Neural cell (in vitro differentiated cells): ENCODE data around the gene ZFP36L2. TPM values are rescaled to one million over a fixed set of nuclear protein-coding genes. Genes with fewer than 3 reads are reported as not detected.

Experiments used
- H2AFZ ChIP-seq: fragments of 200-600, 300-800 bp; sonication (generic), shearing (Covaris generic); 2 replicates; pipeline ENCODE4 v1.6.0; 2014; ENCODE audit warnings: low read depth, mild to moderate bottlenecking, antibody characterized with exemption, low read length, moderate library complexity
- H3F3A ChIP-seq: fragments of 200-600 bp; shearing (Covaris generic); 2 replicates; pipeline ENCODE4 v1.6.1; 2016; ENCODE audit warnings: mild to moderate bottlenecking, moderate library complexity, mixed read lengths, antibody characterized with exemption, low read length; ENCODE audit not compliant: insufficient read depth, poor library complexity, severe bottlenecking
- H3K27ac ChIP-seq: fragments of 200-600, 300-800 bp; sonication (generic), shearing (Covaris generic); 2 replicates; pipeline ENCODE4 v1.5.1; 2014; ENCODE audit warnings: mild to moderate bottlenecking, low read length, moderate library complexity
- H3K27me3 ChIP-seq: fragments of 300-800, 200-600 bp; sonication (generic), shearing (Covaris generic); 2 replicates; pipeline ENCODE4 v1.6.0; 2014; ENCODE audit warnings: mild to moderate bottlenecking, low read depth, low read length, moderate library complexity; ENCODE audit not compliant: insufficient read depth
- H3K36me3 ChIP-seq: fragments of 300-800, 200-600 bp; sonication (generic), shearing (Covaris generic); 2 replicates; pipeline ENCODE4 v1.5.1; 2014; ENCODE audit warnings: mild to moderate bottlenecking, antibody characterized with exemption, low read length, moderate library complexity; ENCODE audit not compliant: insufficient read depth
- H3K4me2 ChIP-seq: fragments of 300-800, 200-600 bp; sonication (generic), shearing (Covaris generic); 2 replicates; pipeline ENCODE4 v1.6.0; 2014; ENCODE audit warnings: mild to moderate bottlenecking, low read length
- H3K4me3 ChIP-seq: fragments of 300-800, 200-600 bp; sonication (generic), shearing (Covaris generic); 2 replicates; pipeline ENCODE4 v1.5.1; 2014; ENCODE audit warnings: mild to moderate bottlenecking, low read length, moderate library complexity
- H3K79me2 ChIP-seq: fragments of 200-600 bp; shearing (Covaris generic); replicated peaks from 2 replicates; pipeline ENCODE4 v1.6.0; 2014; ENCODE audit warnings: mild to moderate bottlenecking, low read length, moderate library complexity; ENCODE audit not compliant: insufficient read depth
- H3K9ac ChIP-seq: fragments of 300-800, 200-600 bp; sonication (generic), shearing (Covaris generic); 2 replicates; pipeline ENCODE4 v1.6.1; 2016; ENCODE audit warnings: mild to moderate bottlenecking, low read length, mixed read lengths
- H3K9me2 ChIP-seq: fragments of 200-600 bp; shearing (Covaris generic); 2 replicates; pipeline ENCODE4 v1.6.1; 2016; ENCODE audit warnings: mild to moderate bottlenecking, low read length, mixed read lengths; ENCODE audit not compliant: insufficient read depth
- H3K9me3 ChIP-seq: fragments of 200-600, 300-800 bp; sonication (generic), shearing (Covaris generic); 2 replicates; pipeline ENCODE4 v1.6.1; 2016; ENCODE audit warnings: mild to moderate bottlenecking, mixed run types, low read length, moderate library complexity, mixed read lengths
- H4K20me1 ChIP-seq: fragments of 200-600 bp; shearing (Covaris generic); 2 replicates; pipeline ENCODE4 v1.6.1; 2016; ENCODE audit warnings: mild to moderate bottlenecking, mixed run types; ENCODE audit not compliant: insufficient read depth
- CTCF ChIP-seq: fragments of 450-650 bp; IDR thresholded peaks from 2 replicates; pipeline ENCODE4 v1.5.1; 2014; ENCODE audit warnings: antibody characterized with exemption, mild to moderate bottlenecking, moderate library complexity; ENCODE audit not compliant: poor library complexity, severe bottlenecking
- EP300 ChIP-seq: fragments of 450-650 bp; conservative IDR thresholded peaks from 2 replicates; pipeline ENCODE4 v1.6.1; 2014; ENCODE audit warnings: antibody characterized with exemption, mild to moderate bottlenecking, moderate library complexity; ENCODE audit not compliant: poor library complexity, severe bottlenecking
- EZH2 ChIP-seq: fragments of 200-600, 300-800 bp; shearing (Covaris generic), sonication (generic); IDR thresholded peaks from 2 replicates; pipeline ENCODE4 v1.6.1; 2014; ENCODE audit warnings: antibody characterized with exemption, low read length, borderline replicate concordance, mild to moderate bottlenecking; ENCODE audit not compliant: insufficient read depth, poor library complexity, severe bottlenecking
- MXI1 ChIP-seq: fragments of 450-650 bp; conservative IDR thresholded peaks from 2 replicates; pipeline ENCODE4 v1.6.1; 2014; ENCODE audit warnings: antibody characterized with exemption, mild to moderate bottlenecking; ENCODE audit not compliant: poor library complexity, severe bottlenecking
- POLR2AphosphoS5 ChIP-seq: IDR thresholded peaks from 2 replicates; pipeline ENCODE4 v1.6.1; 2012
- RAD21 ChIP-seq: fragments of 450-650 bp; conservative IDR thresholded peaks from 2 replicates; pipeline ENCODE4 v1.6.1; 2014; ENCODE audit warnings: antibody characterized with exemption, mild to moderate bottlenecking, moderate library complexity
- REST ChIP-seq: IDR thresholded peaks from 2 replicates; pipeline ENCODE4 v1.6.1; 2012; ENCODE audit warnings: borderline replicate concordance
- SMC3 ChIP-seq: fragments of 450-650 bp; conservative IDR thresholded peaks from 2 replicates; pipeline ENCODE4 v1.6.1; 2014; ENCODE audit warnings: antibody characterized with exemption, mild to moderate bottlenecking, moderate library complexity; ENCODE audit not compliant: poor library complexity
- TAF1 ChIP-seq: IDR thresholded peaks from 2 replicates; pipeline ENCODE4 v1.6.1; 2012; ENCODE audit warnings: low read depth
- polyA plus RNA-seq: library from polyadenylated mRNA; depleted of rRNA; stranded (reverse); fragments of >200 nt; gene quantifications from 2 replicates; pipeline ENCODE4 v1.2.3, GENCODE V29; 2014

The ZFP36L2 gene
- polyA plus RNA-seq, 1 donor from 2014 or later = 0.33 TPM

DNA sequence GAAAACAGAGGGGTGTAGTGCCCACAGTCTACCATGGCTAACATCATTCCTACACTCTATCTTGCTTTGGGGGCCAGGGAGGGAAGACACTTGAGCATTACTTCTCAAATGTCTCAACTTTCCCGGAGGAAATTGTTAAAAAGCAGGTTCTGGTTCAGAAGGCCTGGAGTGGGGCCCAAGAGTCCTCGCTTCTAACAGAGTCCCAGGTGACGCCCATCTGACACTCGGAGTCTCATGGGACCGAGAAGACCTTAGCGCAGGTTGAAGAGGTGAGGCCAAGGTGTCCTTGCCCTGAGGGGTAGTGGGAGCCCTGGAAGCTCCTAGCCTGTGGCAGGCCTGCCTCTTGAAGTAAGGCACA lies 40.1 kb downstream of the ZFP36L2 start:
- no peaks in the 10 kb centered on the region for H3K9me3 ChIP-seq
- H3K36me3 ChIP-seq = no peaks in the 10 kb centered on the region
- H3K9me2 ChIP-seq = no peaks in the 10 kb centered on the region
- no peak overlapping the region for H3K27ac ChIP-seq
- no peaks in the 10 kb centered on the region for H3F3A ChIP-seq
- H3K9ac ChIP-seq = no peak overlapping the region
- H3K79me2 ChIP-seq = no peaks in the 10 kb centered on the region
- H3K4me2 ChIP-seq = no peak overlapping the region
- TF ChIP-seq REST = no peak
- H2AFZ ChIP-seq = no peak overlapping the region
- H3K4me3 ChIP-seq = no peak overlapping the region
- H3K27me3 ChIP-seq = no peaks in the 10 kb centered on the region
- no peaks in the 10 kb centered on the region for H4K20me1 ChIP-seq

DNA sequence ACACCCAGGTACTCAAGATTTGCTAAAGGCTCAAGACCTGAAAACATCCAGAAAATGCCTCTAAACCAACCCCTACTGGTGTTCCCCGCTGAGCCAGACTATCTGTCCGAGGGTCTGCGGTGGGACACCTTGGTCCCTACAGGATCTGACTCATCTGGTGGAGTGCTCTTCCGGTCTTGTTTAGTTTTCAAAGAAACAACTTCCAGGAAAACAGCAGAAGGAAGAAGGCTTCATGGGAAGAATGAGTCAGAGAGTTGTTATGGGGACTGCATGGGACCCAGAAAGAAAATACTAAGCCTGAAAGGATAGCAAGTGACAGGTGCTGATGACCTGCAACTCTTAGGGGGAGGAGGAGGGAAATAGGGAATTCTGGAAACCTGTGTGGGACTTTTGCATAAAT lies 41.3 kb downstream of the ZFP36L2 start:
- Histone ChIP-seq H3F3A (no peaks in the 10 kb centered on the region), H2AFZ (no peak overlapping the region), H3K4me3 (no peak overlapping the region), H3K27ac (no peak overlapping the region), H3K4me2 (no peak overlapping the region), H3K79me2 (no peaks in the 10 kb centered on the region), H3K36me3 (no peaks in the 10 kb centered on the region), H4K20me1 (no peaks in the 10 kb centered on the region), H3K9ac (no peak overlapping the region), H3K27me3 (no peaks in the 10 kb centered on the region), H3K9me2 (no peaks in the 10 kb centered on the region), H3K9me3 (no peaks in the 10 kb centered on the region)
- TF ChIP-seq REST = no peak
- no peak for TF ChIP-seq CTCF
- no peak for TF ChIP-seq EZH2
- TF ChIP-seq EP300 = no peak
- TF ChIP-seq RAD21 = no peak
- no peak for TF ChIP-seq MXI1
- TF ChIP-seq TAF1 = no peak
- TF ChIP-seq SMC3 = no peak
- TF ChIP-seq POLR2AphosphoS5 = no peak
